OCI-LY7 (cell line): Measurements from ENCODE around the gene ANKS1A. TPM values are rescaled to one million over a fixed set of nuclear protein-coding genes. Genes with fewer than 3 reads are reported as not detected.

Source experiments
- BruUV-seq: library from RNA; stranded (reverse); fragments of 400-500 nt; replicated peaks from 2 replicates; lab custom pipeline; 2021; lab: Mats Ljungman, UMichigan
- CTCF ChIA-PET: fragments of 300-600 bp; sonication (Branson Sonifier 250); formaldehyde crosslinking; loops from one replicate; lab custom pipeline; 2022; ENCODE audit warnings: antibody characterized with exemption; ENCODE audit not compliant: unreplicated experiment; lab: Charles Lee
- POLR2A ChIA-PET: fragments of 300-600 bp; sonication (Branson Sonifier 250); formaldehyde crosslinking; loops from one replicate; lab custom pipeline; 2022; ENCODE audit warnings: antibody characterized with exemption; lab: Charles Lee
- DNase-seq: peaks from one replicate; pipeline ENCODE4 v3.0.0-alpha.2; 2015; ENCODE audit warnings: low spot score
- H2AFZ ChIP-seq: fragments of 200-600 bp; sonication (generic), shearing (Covaris generic); 2 replicates; pipeline ENCODE4 v1.6.1; 2014; ENCODE audit warnings: mild to moderate bottlenecking, antibody characterized with exemption, low read length, moderate library complexity
- H3K27ac ChIP-seq: fragments of 200-600 bp; sonication (generic); 2 replicates; pipeline ENCODE4 v1.5.1; 2014; ENCODE audit warnings: mixed run types, low read depth, mild to moderate bottlenecking, moderate library complexity, low read length, inconsistent platforms; ENCODE audit not compliant: poor library complexity, severe bottlenecking
- H3K36me3 ChIP-seq: fragments of 200-600 bp; sonication (generic); 2 replicates; pipeline ENCODE4 v1.6.1; 2014; ENCODE audit warnings: mild to moderate bottlenecking, antibody characterized with exemption, low read length, moderate library complexity, mixed read lengths; ENCODE audit not compliant: insufficient read depth
- H3K4me1 ChIP-seq: fragments of 200-600 bp; sonication (generic); 2 replicates; pipeline ENCODE4 v1.5.1; 2014; ENCODE audit warnings: mild to moderate bottlenecking, low read length; ENCODE audit not compliant: insufficient read depth, poor library complexity, severe bottlenecking
- H3K4me2 ChIP-seq: fragments of 200-600 bp; sonication (generic); 2 replicates; pipeline ENCODE4 v1.6.1; 2014; ENCODE audit warnings: mild to moderate bottlenecking, low read length
- H3K4me3 ChIP-seq: fragments of 200-600 bp; sonication (generic); 2 replicates; pipeline ENCODE4 v1.5.1; 2014; ENCODE audit warnings: mild to moderate bottlenecking, low read depth, low read length; ENCODE audit not compliant: poor library complexity, severe bottlenecking
- H3K79me2 ChIP-seq: fragments of 200-600 bp; sonication (generic); 2 replicates; pipeline ENCODE4 v1.6.1; 2016; ENCODE audit warnings: low read depth, mild to moderate bottlenecking, low read length, moderate library complexity, mixed read lengths; ENCODE audit not compliant: insufficient read depth
- H3K9me2 ChIP-seq: fragments of 200-600 bp; sonication (generic); 2 replicates; pipeline ENCODE4 v1.6.1; 2016; ENCODE audit warnings: mild to moderate bottlenecking, low read length, mixed read lengths; ENCODE audit not compliant: insufficient read depth
- H3K9me3 ChIP-seq: fragments of 200-600 bp; sonication (generic); 2 replicates; pipeline ENCODE4 v1.6.1; 2014; ENCODE audit warnings: mild to moderate bottlenecking, mixed run types, low read length, mixed read lengths
- H4K20me1 ChIP-seq: fragments of 200-600 bp; sonication (generic); 2 replicates; pipeline ENCODE4 v1.6.1; 2014; ENCODE audit warnings: mild to moderate bottlenecking, antibody characterized with exemption, low read length, moderate library complexity, mixed read lengths; ENCODE audit not compliant: insufficient read depth
- EZH2phosphoT487 ChIP-seq: fragments of 200-600 bp; sonication (generic); IDR thresholded peaks from 2 replicates; pipeline ENCODE4 v1.6.1; 2018; ENCODE audit warnings: low read depth, borderline replicate concordance, mild to moderate bottlenecking, mixed run types, antibody characterized with exemption, low read length, moderate library complexity, mixed read lengths
- intact Hi-C: fragments of 100-400 bp; cut with micrococcal nuclease; formaldehyde crosslinking; loops from one replicate; pipeline ENCODE4 v1.10.0; 2022; ENCODE audit not compliant: unreplicated experiment
- total RNA-seq, 2 experiments: library from RNA; depleted of rRNA in 1 of 2; stranded (reverse); fragments of >200 nt in 1 of 2; shearing (Covaris generic) in 1 of 2; gene quantifications; 2 replicates each; pipeline ENCODE4 v1.2.3, GENCODE V29; 2014 to 2022
- TF ChIP-seq, protein P1 (sequence below): fragments of 200-600 bp; sonication (generic); conservative IDR thresholded peaks from 2 replicates; pipeline ENCODE4 v1.5.1; 2014; ENCODE audit warnings: mild to moderate bottlenecking, antibody characterized with exemption, low read length, moderate library complexity, mixed read lengths

ANKS1A gene
- total RNA-seq, 2 experiments from 2014 or later: 7.8 to 13.8 TPM

DNA sequence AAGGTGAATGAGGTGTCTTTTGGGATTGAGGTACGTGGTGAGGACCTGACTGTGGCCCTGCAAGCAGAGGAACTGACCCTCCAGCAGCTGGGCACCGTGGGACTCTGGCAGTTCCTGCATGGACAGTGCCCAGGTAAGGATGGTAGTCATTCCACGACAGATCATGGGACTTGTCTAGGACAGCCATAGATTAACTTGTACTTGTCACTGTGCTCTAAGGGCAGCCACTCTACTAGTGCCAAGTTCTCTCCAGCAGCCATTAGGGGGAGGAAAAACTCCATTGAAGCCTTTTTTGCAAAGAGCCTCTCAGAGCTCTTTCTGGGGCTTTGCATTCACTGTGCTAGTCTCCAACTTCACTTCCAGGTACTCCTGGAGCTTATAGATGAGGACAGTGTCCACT lies 21.6 kb upstream of the ANKS1A start:
- Histone ChIP-seq H3K9me2 (no peaks in the 10 kb centered on the region), H3K9me3 (no peaks in the 10 kb centered on the region), H4K20me1 (no peaks in the 10 kb centered on the region), H3K36me3 (peaks cover 82% of the 10 kb centered on the region), H3K4me2 (no peak overlapping the region), H3K4me3 (no peak overlapping the region), H3K27ac (no peak overlapping the region), H3K4me1 (no peaks in the 10 kb centered on the region), H3K79me2 (no peaks in the 10 kb centered on the region), H2AFZ (no peak overlapping the region)
- TF ChIP-seq EZH2phosphoT487: no peak
- TF ChIP-seq, protein P1, sequence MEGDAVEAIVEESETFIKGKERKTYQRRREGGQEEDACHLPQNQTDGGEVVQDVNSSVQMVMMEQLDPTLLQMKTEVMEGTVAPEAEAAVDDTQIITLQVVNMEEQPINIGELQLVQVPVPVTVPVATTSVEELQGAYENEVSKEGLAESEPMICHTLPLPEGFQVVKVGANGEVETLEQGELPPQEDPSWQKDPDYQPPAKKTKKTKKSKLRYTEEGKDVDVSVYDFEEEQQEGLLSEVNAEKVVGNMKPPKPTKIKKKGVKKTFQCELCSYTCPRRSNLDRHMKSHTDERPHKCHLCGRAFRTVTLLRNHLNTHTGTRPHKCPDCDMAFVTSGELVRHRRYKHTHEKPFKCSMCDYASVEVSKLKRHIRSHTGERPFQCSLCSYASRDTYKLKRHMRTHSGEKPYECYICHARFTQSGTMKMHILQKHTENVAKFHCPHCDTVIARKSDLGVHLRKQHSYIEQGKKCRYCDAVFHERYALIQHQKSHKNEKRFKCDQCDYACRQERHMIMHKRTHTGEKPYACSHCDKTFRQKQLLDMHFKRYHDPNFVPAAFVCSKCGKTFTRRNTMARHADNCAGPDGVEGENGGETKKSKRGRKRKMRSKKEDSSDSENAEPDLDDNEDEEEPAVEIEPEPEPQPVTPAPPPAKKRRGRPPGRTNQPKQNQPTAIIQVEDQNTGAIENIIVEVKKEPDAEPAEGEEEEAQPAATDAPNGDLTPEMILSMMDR: no peak
- intact Hi-C loops: no loop called here
- POLR2A ChIA-PET: no interaction called here
- CTCF ChIA-PET: no interaction called here
- no TSS peak for BruUV-seq
- no peak for DNase-seq

DNA sequence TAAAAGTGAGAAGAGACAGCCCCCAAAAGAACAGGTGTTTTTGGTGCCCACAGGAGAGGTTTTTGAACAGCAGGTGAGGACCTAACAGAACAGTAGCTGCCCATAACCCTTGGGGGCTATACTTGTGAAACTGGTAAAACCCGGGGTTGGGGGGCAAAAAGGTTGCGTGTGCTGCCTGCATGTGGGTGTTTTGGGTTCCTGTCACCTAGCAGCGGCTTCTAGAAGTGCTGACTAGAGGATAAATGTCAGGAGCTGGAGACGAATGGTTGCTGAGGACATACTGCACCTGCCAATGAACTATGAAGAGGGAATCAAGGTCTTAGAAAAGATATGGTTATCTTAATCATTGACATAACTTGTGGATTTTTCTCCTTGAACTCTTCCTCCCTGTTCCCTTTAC lies 17.2 kb upstream of the ANKS1A start:
- TF ChIP-seq EZH2phosphoT487: no peak
- TF ChIP-seq, protein P1: no peak
- no peaks in the 10 kb centered on the region for H3K9me3 ChIP-seq
- H3K36me3 ChIP-seq: peaks cover 97% of the 10 kb centered on the region
- no peak overlapping the region for H3K27ac ChIP-seq
- no TSS peak for BruUV-seq
- CTCF ChIA-PET: interaction anchor here (0.6 kb wide), 1 partner anchor 285 kb away, joined by 4 read pairs; no protein-coding TSS in a partner anchor
- POLR2A ChIA-PET: no interaction called here
- no peak for DNase-seq
- H3K4me2 ChIP-seq: no peak overlapping the region
- no peak overlapping the region for H2AFZ ChIP-seq
- H3K4me1 ChIP-seq: no peaks in the 10 kb centered on the region
- intact Hi-C loops: no loop called here
- no peaks in the 10 kb centered on the region for H3K79me2 ChIP-seq
- no peaks in the 10 kb centered on the region for H4K20me1 ChIP-seq
- no peak overlapping the region for H3K4me3 ChIP-seq
- no peaks in the 10 kb centered on the region for H3K9me2 ChIP-seq

DNA sequence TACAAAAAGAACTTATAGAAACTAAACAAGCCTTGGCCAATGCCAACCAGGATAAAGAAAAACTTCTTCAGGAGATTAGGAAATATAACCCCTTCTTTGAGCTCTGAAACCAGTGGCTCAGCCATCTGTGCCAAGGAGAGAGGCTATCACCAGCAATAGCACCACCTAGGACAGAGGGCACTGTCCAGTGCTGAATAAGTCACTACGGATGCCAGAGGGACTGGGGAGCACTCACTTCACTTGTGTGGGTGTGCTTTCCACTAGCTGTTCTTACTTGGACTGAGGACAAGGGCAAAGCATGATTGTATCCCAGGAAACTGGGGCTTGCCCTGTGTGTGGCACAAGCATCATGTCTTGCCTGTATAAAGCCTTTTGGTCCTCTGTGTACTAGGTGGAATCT lies 16.7 kb upstream of the ANKS1A start:
- Histone ChIP-seq H3K27ac (no peak overlapping the region), H3K79me2 (no peaks in the 10 kb centered on the region), H3K9me3 (no peaks in the 10 kb centered on the region), H4K20me1 (no peaks in the 10 kb centered on the region), H3K4me2 (no peak overlapping the region), H3K4me3 (no peak overlapping the region), H3K9me2 (no peaks in the 10 kb centered on the region), H3K36me3 (peaks cover 97% of the 10 kb centered on the region), H3K4me1 (no peaks in the 10 kb centered on the region), H2AFZ (no peak overlapping the region)
- no TSS peak for BruUV-seq
- CTCF ChIA-PET: interaction anchor here (0.5 to 0.6 kb wide), 2 partner anchors 286 to 1416 kb away, joined by 3 to 4 read pairs; no protein-coding TSS in a partner anchor
- intact Hi-C loops: no loop called here
- TF ChIP-seq, protein P1: no peak
- TF ChIP-seq EZH2phosphoT487: no peak
- POLR2A ChIA-PET: interaction anchor here (0.6 kb wide), 1 partner anchor 470 kb away, joined by 3 read pairs; no protein-coding TSS in a partner anchor
- no peak for DNase-seq
